Right renal cortex interstitium (tissue), 3 donors: ENCODE data around the gene SLC17A5. TPM values are rescaled to one million over a fixed set of nuclear protein-coding genes. Genes with fewer than 3 reads are reported as not detected.

Experiments
- polyA plus RNA-seq, 3 donors: library from polyadenylated mRNA; unstranded; fragments of 120-200 nt; gene quantifications; one replicate each; pipeline ENCODE4 v1.2.1, GENCODE V29; 2013; ENCODE audit not compliant: insufficient read length in 3 of 3

The SLC17A5 gene
- polyA plus RNA-seq, 3 donors: 18.1 to 23.1 (median 20.0) TPM

Other genes with a start within 250 kb of the SLC17A5 start
- gene CGAS, start 201.7 kb downstream of the SLC17A5 start, polyA plus RNA-seq: 1 to 10 TPM; 2.8 to 3.2 (median 3.2) TPM
- 10 to 100 TPM; 28.9 to 36.2 (median 31.6) TPM for gene MTO1, start 192.3 kb downstream of the SLC17A5 start, polyA plus RNA-seq
- gene EEF1A1, start 133.0 kb downstream of the SLC17A5 start, polyA plus RNA-seq: over 10,000 TPM; 21,580 to 22,071 (median 21,951) TPM
- 10 to 100 TPM; 12.4 to 15.5 (median 14.8) TPM for gene CD109, start 42.2 kb upstream of the SLC17A5 start, polyA plus RNA-seq